LNCaP clone FGC (cell line): Measurements from ENCODE around the gene KLF6.

Experiments used
- DNase-seq: peaks from one replicate; pipeline ENCODE4 v3.0.0-alpha.2; 2011; ENCODE audit warnings: low read depth
- H3K4me3 ChIP-seq: 2 replicates; pipeline ENCODE4 v1.5.1; 2011; ENCODE audit warnings: mild to moderate bottlenecking, low read depth, low read length, control low read depth
- TF ChIP-seq, protein P1 (sequence below): IDR thresholded peaks from 2 replicates; pipeline ENCODE4 v1.5.1; 2012; ENCODE audit warnings: mild to moderate bottlenecking; ENCODE audit not compliant: control insufficient read depth, insufficient read depth; ENCODE audit errors: extremely low read depth

The KLF6 gene

DNA sequence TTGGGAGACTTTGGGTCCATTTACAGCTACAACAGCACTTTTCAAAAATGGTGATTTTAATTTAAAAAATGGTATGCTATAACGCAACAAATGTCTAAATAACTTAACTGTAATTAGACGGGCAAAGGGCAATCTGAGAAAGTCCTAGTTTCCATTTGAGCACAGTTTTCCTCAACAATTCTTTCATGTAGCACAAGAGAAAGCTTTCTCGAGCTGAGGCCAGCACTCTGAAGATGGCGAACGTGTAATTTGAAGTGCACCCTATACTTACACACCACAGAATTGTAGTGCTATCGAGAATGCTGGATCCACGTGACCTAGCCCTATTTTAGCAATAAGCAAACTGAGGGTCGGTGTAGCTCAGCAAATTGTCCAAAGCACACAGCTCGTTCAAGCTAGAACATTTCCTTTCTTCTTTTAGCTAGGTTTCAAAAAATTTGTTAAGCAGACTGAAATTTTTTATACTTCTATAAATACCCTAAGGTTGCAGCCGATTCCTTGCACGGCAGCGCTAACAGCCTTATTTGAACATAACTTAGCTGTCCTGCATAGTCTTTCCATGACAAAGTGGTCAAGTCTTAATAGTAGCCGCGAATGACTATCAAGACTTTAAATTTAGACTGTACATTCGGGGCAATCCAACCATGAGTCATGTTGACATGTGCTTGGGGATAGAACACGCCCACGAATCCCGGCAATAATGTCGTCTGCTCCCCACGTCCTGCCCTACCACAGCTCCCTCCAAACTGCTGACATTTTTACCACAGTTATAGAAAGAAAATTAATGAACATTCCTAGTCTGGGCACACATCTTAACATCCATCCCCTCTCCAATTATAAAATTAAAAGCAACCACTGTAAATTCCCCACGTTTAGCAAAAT, 10.0 kb downstream of the KLF6 start:
- TF ChIP-seq, protein P1, sequence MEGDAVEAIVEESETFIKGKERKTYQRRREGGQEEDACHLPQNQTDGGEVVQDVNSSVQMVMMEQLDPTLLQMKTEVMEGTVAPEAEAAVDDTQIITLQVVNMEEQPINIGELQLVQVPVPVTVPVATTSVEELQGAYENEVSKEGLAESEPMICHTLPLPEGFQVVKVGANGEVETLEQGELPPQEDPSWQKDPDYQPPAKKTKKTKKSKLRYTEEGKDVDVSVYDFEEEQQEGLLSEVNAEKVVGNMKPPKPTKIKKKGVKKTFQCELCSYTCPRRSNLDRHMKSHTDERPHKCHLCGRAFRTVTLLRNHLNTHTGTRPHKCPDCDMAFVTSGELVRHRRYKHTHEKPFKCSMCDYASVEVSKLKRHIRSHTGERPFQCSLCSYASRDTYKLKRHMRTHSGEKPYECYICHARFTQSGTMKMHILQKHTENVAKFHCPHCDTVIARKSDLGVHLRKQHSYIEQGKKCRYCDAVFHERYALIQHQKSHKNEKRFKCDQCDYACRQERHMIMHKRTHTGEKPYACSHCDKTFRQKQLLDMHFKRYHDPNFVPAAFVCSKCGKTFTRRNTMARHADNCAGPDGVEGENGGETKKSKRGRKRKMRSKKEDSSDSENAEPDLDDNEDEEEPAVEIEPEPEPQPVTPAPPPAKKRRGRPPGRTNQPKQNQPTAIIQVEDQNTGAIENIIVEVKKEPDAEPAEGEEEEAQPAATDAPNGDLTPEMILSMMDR: no peak
- no peak overlapping the region for H3K4me3 ChIP-seq
- no peak for DNase-seq

DNA sequence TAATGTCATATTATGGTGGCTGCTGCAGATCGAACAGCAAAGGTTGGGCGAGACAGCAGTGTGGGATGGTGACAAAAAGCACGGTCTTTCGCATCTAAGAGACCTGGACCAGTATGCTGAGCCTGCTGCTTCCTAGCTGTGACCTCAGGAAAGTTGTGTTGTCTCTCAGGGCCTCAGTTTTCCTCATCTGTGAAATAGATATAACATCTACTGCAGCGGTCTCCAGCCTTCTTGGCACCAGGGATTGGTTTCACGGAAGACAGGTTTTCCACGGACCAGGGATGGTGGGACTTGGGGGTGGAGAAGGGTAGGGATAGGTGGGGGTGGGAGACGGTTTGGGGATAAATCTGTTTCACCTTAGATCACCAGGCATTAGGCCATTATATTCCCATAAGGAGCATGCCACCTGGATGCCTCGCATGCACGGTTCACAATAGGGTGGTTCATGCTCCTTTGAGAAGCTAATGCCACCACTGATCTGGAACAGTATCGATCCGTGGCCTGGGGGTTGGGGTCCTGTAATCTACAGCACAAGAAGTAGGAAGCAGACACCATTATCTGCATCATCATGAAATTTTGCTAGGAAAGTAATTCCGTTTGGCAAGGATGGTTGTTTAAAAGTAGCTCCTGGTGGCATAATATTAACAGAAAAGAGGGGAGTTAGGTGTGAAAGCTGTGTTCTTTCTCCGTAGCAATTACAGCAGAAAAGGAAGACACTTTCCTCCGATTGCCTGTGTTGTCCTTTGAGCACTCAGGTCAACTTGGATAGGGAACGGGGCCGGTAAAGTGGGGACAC, 10.8 kb downstream of the KLF6 start:
- TF ChIP-seq, protein P1: no peak
- H3K4me3 ChIP-seq: no peak overlapping the region
- no peak for DNase-seq

DNA sequence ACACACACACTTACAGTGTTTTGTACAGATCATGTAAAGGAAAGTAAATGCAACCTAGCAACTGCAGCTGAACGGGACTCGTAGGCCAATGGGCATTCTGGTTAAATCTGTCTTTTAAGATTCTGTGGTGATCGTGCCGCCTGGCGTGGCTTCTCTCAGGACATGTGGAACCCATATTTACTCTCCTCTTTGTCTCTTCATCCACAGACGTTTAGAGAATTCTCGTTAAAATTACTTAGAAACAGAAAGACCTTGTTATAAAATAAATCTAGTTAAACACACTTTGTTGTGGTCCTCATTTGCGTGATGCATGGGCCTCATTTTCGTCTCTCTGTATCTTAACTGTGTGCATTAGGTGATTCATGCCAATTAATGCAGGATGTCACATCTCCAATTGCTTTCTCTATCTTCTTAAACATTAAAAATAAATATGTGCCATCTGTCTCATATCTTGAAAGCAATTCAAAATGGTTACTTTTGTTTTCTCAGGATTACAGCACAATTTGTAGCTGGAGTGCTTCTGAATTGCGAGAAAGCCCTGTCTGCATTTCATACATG, 11.5 kb downstream of the KLF6 start:
- TF ChIP-seq, protein P1: no peak
- no peak for DNase-seq
- H3K4me3 ChIP-seq: no peak overlapping the region

DNA sequence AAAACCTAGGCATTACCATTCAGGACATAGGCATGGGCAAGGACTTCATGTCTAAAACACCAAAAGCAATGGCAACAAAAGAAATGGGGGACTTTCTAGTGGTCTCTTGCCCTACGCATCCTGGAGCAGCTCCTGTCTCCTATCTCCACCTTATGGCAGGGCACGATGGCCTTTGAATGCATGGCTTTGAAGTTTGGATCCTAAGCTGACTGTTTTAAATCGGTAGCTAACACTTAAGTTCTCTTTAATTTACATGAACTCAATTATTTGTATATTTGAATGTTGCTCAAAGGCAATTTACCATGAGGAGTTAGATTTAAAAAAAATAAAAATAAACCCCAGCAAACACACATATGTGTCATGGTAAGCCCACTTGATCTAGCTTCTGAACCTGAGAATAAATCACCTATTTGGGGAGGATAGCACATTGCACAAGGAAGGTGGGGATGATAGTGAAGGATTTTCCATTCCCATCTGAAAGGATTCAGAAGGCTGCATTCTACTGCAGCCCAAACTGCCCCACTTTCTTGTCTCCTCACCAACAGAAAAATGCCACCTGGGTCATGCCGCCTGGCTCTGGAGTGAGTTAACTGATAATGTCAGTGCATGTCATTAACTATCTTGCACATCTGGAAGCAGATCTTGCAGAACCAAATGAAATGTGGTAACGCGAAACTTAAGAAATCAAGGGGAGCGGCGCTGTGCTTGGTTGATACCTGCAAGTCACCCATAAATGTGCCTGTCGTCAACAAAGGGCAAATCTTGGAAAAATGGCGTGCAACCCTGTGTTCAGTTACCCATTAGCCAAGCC, 12.4 kb downstream of the KLF6 start:
- TF ChIP-seq, protein P1: no peak
- DNase-seq: no peak
- no peak overlapping the region for H3K4me3 ChIP-seq

DNA sequence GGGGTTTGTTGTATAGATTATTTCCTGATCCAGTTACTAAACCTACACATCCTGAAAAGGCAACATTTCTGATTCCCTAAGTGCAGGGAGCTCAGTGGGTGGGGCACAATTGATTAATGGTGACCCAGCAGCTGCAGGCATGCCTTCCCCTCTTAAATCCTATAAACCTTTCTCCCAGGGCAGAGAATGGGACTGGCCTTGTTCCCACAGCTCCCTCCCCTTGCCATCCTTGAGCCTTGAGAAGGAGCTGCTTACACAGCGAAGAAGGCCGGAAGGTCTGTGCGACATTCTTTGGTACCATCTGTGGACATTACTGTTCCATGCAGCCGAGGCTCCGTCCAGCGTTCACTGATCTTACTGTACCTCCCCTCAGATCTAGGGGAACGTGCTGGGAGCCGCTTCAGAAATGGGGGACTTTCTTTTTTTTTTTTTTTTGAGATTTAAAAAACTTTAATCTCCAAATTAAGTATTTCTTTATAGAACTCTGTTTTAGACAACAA, 14.3 kb downstream of the KLF6 start:
- no peak overlapping the region for H3K4me3 ChIP-seq
- no peak for DNase-seq
- TF ChIP-seq, protein P1: no peak

DNA sequence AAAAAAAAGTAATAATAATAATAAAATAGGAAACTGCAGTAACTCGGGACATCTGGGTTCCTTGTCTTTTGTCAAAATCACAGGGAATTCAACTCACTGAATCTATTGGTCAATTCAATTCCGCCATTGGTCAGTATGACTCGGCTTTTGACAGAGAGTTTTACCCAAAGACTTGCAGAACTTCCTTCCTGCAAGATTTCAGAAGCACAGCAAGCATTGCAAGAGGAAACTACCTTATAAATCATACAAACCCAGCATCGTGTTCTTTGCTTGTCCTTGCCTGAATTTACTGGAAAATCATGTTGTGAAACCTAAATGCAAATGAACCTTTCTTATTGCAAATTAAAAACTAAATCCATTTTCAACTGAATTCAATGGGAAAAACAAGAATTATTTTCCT, 15.5 kb downstream of the KLF6 start:
- TF ChIP-seq, protein P1: no peak
- no peak for DNase-seq

More for the DNA sequence above, 15.5 kb downstream of the KLF6 start:
- no peak overlapping the region for H3K4me3 ChIP-seq
